GM19351 (cell line): ENCODE measurements around the gene LSM14A.

Experiments used
- ATAC-seq: cut with Tn5 transposase; IDR thresholded peaks from one replicate; pipeline ENCODE4 v1.9.1; 2021; ENCODE audit warnings: mild to moderate bottlenecking, moderate library complexity; ENCODE audit not compliant: unreplicated experiment

The LSM14A gene

DNA sequence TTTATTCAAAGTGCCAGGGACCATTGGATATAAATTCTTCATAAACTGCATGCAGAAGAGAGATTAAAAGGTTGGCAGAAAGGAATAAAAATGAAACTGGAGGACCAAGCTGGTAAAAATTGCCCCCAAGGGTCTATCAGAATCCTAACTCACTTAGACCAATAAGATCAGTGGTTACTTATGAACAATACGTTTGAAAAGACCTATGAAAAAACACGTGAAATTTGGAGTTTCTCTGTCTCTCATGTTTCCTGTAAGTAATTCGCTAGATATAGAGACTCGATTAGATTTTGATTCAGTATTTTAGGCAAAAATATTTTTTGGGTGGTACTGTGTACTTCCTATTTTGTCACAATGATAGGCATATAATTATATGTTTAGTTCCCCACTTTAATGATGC, 104.9 kb downstream of the LSM14A start:
- no peak for ATAC-seq

DNA sequence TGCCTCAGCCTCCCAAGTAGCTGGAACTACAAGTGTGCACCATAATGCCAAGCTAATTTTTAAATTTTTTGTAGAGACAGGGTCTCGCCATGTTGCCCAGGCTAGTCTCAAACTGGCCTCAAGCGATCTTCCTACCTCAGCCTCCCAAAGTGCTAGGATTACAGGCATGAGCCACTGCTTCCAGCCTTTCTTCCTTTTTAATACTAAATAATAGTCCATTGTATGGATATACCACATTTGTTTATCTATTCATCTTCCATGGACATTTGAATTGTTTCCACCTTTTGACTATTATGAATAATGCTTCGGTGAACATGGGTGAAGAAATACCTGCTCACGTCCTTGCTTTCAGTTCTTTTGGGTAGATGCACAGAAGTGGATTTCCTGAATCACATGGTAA, 106.5 kb downstream of the LSM14A start:
- no peak for ATAC-seq
